Measurements from ENCODE around the gene HOXD1.

The HOXD1 gene

GRCh38 chr2:176199902-176200301, 11.4 kb downstream of the HOXD1 start:
- Histone ChIP-seq H3K27me3 (replicated peaks; ENCODE audit: control insufficient read depth, insufficient read depth, low read length) (peaks cover 16% of the 10 kb centered on the region), H3K9ac (ENCODE audit: low read length) (no peak overlapping the region), H3K4me3 (ENCODE audit: low read length) (no peak overlapping the region), H3K36me3 (ENCODE audit: control insufficient read depth, insufficient read depth, low read length, severe bottlenecking) (no peaks in the 10 kb centered on the region), H3K4me1 (ENCODE audit: control insufficient read depth, insufficient read depth, low read length) (no peaks in the 10 kb centered on the region), H3K9me3 (ENCODE audit: control insufficient read depth, low read length) (peaks cover 6% of the 10 kb centered on the region)
- DNase-seq (ENCODE audit: low read depth) = no peak

- H3K9me3 ChIP-seq (ENCODE audit: control insufficient read depth, low read length) = peaks cover 6% of the 10 kb centered on the region
- no peak overlapping the region for H3K9ac ChIP-seq (ENCODE audit: low read length)
- no peaks in the 10 kb centered on the region for H3K36me3 ChIP-seq (ENCODE audit: control insufficient read depth, insufficient read depth, low read length, severe bottlenecking)
- H3K4me3 ChIP-seq (ENCODE audit: low read length) = no peak overlapping the region
- no peaks in the 10 kb centered on the region for H3K4me1 ChIP-seq (ENCODE audit: control insufficient read depth, insufficient read depth, low read length)
- DNase-seq (ENCODE audit: low read depth) = no peak
- peaks cover 15% of the 10 kb centered on the region for H3K27me3 ChIP-seq (replicated peaks; ENCODE audit: control insufficient read depth, insufficient read depth, low read length)
Observed at GRCh38 chr2:176200971-176201370, 12.5 kb downstream of the HOXD1 start.

- H3K27me3 ChIP-seq (replicated peaks; ENCODE audit: control insufficient read depth, insufficient read depth, low read length) = peaks cover 6% of the 10 kb centered on the region
- no peak for DNase-seq (ENCODE audit: low read depth)
- H3K4me1 ChIP-seq (ENCODE audit: control insufficient read depth, insufficient read depth, low read length) = no peaks in the 10 kb centered on the region
- no peak overlapping the region for H3K4me3 ChIP-seq (ENCODE audit: low read length)
- no peak overlapping the region for H3K9ac ChIP-seq (ENCODE audit: low read length)
- no peaks in the 10 kb centered on the region for H3K36me3 ChIP-seq (ENCODE audit: control insufficient read depth, insufficient read depth, low read length, severe bottlenecking)
- peaks cover 6% of the 10 kb centered on the region for H3K9me3 ChIP-seq (ENCODE audit: control insufficient read depth, low read length)
Observed at GRCh38 chr2:176202491-176202890, 14.0 kb downstream of the HOXD1 start.

- Histone ChIP-seq H3K36me3 (ENCODE audit: control insufficient read depth, insufficient read depth, low read length, severe bottlenecking) (no peaks in the 10 kb centered on the region), H3K27me3 (replicated peaks; ENCODE audit: control insufficient read depth, insufficient read depth, low read length) (peaks cover 6% of the 10 kb centered on the region), H3K4me3 (ENCODE audit: low read length) (no peak overlapping the region), H3K9ac (ENCODE audit: low read length) (no peak overlapping the region), H3K9me3 (ENCODE audit: control insufficient read depth, low read length) (peaks cover 6% of the 10 kb centered on the region), H3K4me1 (ENCODE audit: control insufficient read depth, insufficient read depth, low read length) (no peaks in the 10 kb centered on the region)
- DNase-seq (ENCODE audit: low read depth) = no peak
Observed at GRCh38 chr2:176205126-176205525, 16.7 kb downstream of the HOXD1 start.

- no peak overlapping the region for H3K9ac ChIP-seq (ENCODE audit: low read length)
- H3K9me3 ChIP-seq (ENCODE audit: control insufficient read depth, low read length) = peaks cover 6% of the 10 kb centered on the region
- peaks cover 6% of the 10 kb centered on the region for H3K27me3 ChIP-seq (replicated peaks; ENCODE audit: control insufficient read depth, insufficient read depth, low read length)
- no peaks in the 10 kb centered on the region for H3K36me3 ChIP-seq (ENCODE audit: control insufficient read depth, insufficient read depth, low read length, severe bottlenecking)
- DNase-seq (ENCODE audit: low read depth) = no peak
- H3K4me3 ChIP-seq (ENCODE audit: low read length) = no peak overlapping the region
- no peaks in the 10 kb centered on the region for H3K4me1 ChIP-seq (ENCODE audit: control insufficient read depth, insufficient read depth, low read length)
Observed at GRCh38 chr2:176206136-176206535, 17.7 kb downstream of the HOXD1 start.

GRCh38 chr2:176206682-176207081, 18.2 kb downstream of the HOXD1 start:
- no peaks in the 10 kb centered on the region for H3K4me1 ChIP-seq (ENCODE audit: control insufficient read depth, insufficient read depth, low read length)
- H3K4me3 ChIP-seq (ENCODE audit: low read length) = no peak overlapping the region
- no peak for DNase-seq (ENCODE audit: low read depth)
- H3K9ac ChIP-seq (ENCODE audit: low read length) = no peak overlapping the region
- no peaks in the 10 kb centered on the region for H3K36me3 ChIP-seq (ENCODE audit: control insufficient read depth, insufficient read depth, low read length, severe bottlenecking)
- peaks cover 6% of the 10 kb centered on the region for H3K9me3 ChIP-seq (ENCODE audit: control insufficient read depth, low read length)
- peaks cover 6% of the 10 kb centered on the region for H3K27me3 ChIP-seq (replicated peaks; ENCODE audit: control insufficient read depth, insufficient read depth, low read length)

GRCh38 chr2:176211110-176211509, 22.6 kb downstream of the HOXD1 start:
- no peak overlapping the region for H3K4me3 ChIP-seq (ENCODE audit: low read length)
- no peaks in the 10 kb centered on the region for H3K9me3 ChIP-seq (ENCODE audit: control insufficient read depth, low read length)
- no peak overlapping the region for H3K9ac ChIP-seq (ENCODE audit: low read length)
- no peak for DNase-seq (ENCODE audit: low read depth)
- H3K36me3 ChIP-seq (ENCODE audit: control insufficient read depth, insufficient read depth, low read length, severe bottlenecking) = no peaks in the 10 kb centered on the region
- no peaks in the 10 kb centered on the region for H3K27me3 ChIP-seq (replicated peaks; ENCODE audit: control insufficient read depth, insufficient read depth, low read length)
- H3K4me1 ChIP-seq (ENCODE audit: control insufficient read depth, insufficient read depth, low read length) = peaks cover 4% of the 10 kb centered on the region

- Histone ChIP-seq H3K9ac (ENCODE audit: low read length) (no peak overlapping the region), H3K27me3 (replicated peaks; ENCODE audit: control insufficient read depth, insufficient read depth, low read length) (no peaks in the 10 kb centered on the region), H3K36me3 (ENCODE audit: control insufficient read depth, insufficient read depth, low read length, severe bottlenecking) (no peaks in the 10 kb centered on the region), H3K4me3 (ENCODE audit: low read length) (no peak overlapping the region), H3K9me3 (ENCODE audit: control insufficient read depth, low read length) (no peaks in the 10 kb centered on the region), H3K4me1 (ENCODE audit: control insufficient read depth, insufficient read depth, low read length) (peaks cover 4% of the 10 kb centered on the region)
- no peak for DNase-seq (ENCODE audit: low read depth)
Observed at GRCh38 chr2:176212276-176212675, 23.8 kb downstream of the HOXD1 start.

GRCh38 chr2:176213406-176213805, 24.9 kb downstream of the HOXD1 start:
- Histone ChIP-seq H3K4me3 (ENCODE audit: low read length) (no peak overlapping the region), H3K9ac (ENCODE audit: low read length) (no peak overlapping the region), H3K27me3 (replicated peaks; ENCODE audit: control insufficient read depth, insufficient read depth, low read length) (no peaks in the 10 kb centered on the region), H3K4me1 (ENCODE audit: control insufficient read depth, insufficient read depth, low read length) (peaks cover 4% of the 10 kb centered on the region), H3K9me3 (ENCODE audit: control insufficient read depth, low read length) (no peaks in the 10 kb centered on the region), H3K36me3 (ENCODE audit: control insufficient read depth, insufficient read depth, low read length, severe bottlenecking) (no peaks in the 10 kb centered on the region)
- no peak for DNase-seq (ENCODE audit: low read depth)

- no peak for DNase-seq (ENCODE audit: low read depth)
- peaks cover 19% of the 10 kb centered on the region for H3K27me3 ChIP-seq (replicated peaks; ENCODE audit: control insufficient read depth, insufficient read depth, low read length)
Observed at GRCh38 chr2:176227874-176228273, 39.4 kb downstream of the HOXD1 start.

GRCh38 chr2:176234156-176234555, 45.7 kb downstream of the HOXD1 start:
- Histone ChIP-seq H3K4me3 (ENCODE audit: low read length) (no peak overlapping the region), H3K9ac (ENCODE audit: low read length) (no peak overlapping the region), H3K27me3 (replicated peaks; ENCODE audit: control insufficient read depth, insufficient read depth, low read length) (peaks cover 11% of the 10 kb centered on the region), H3K36me3 (ENCODE audit: control insufficient read depth, insufficient read depth, low read length, severe bottlenecking) (no peaks in the 10 kb centered on the region), H3K4me1 (ENCODE audit: control insufficient read depth, insufficient read depth, low read length) (no peaks in the 10 kb centered on the region), H3K9me3 (ENCODE audit: control insufficient read depth, low read length) (no peaks in the 10 kb centered on the region)
- no peak for DNase-seq (ENCODE audit: low read depth)

More at GRCh38 chr2:176227874-176228273, 39.4 kb downstream of the HOXD1 start:
- no peaks in the 10 kb centered on the region for H3K9me3 ChIP-seq (ENCODE audit: control insufficient read depth, low read length)
- no peaks in the 10 kb centered on the region for H3K36me3 ChIP-seq (ENCODE audit: control insufficient read depth, insufficient read depth, low read length, severe bottlenecking)
- no peak overlapping the region for H3K9ac ChIP-seq (ENCODE audit: low read length)
- no peak overlapping the region for H3K4me3 ChIP-seq (ENCODE audit: low read length)
- H3K4me1 ChIP-seq (ENCODE audit: control insufficient read depth, insufficient read depth, low read length) = no peaks in the 10 kb centered on the region

GRCh38 chr2:176234940-176235339, 46.5 kb downstream of the HOXD1 start:
- no peak for DNase-seq (ENCODE audit: low read depth)
- peaks cover 6% of the 10 kb centered on the region for H3K27me3 ChIP-seq (replicated peaks; ENCODE audit: control insufficient read depth, insufficient read depth, low read length)
- no peaks in the 10 kb centered on the region for H3K4me1 ChIP-seq (ENCODE audit: control insufficient read depth, insufficient read depth, low read length)
- no peaks in the 10 kb centered on the region for H3K36me3 ChIP-seq (ENCODE audit: control insufficient read depth, insufficient read depth, low read length, severe bottlenecking)
- no peak overlapping the region for H3K4me3 ChIP-seq (ENCODE audit: low read length)
- no peaks in the 10 kb centered on the region for H3K9me3 ChIP-seq (ENCODE audit: control insufficient read depth, low read length)
- no peak overlapping the region for H3K9ac ChIP-seq (ENCODE audit: low read length)
